Stimulated activated CD4-positive, alpha-beta T cell treated with anti-CD3 and anti-CD28 coated beads, Interleukin-2, amount 100 ng/mL, for 48 hours (primary cell): Measurements from ENCODE around the gene EPS8L3.
"Not testable (repeated sequence)": the region's sequence is repeated elsewhere in the genome, so short reads cannot be mapped to it uniquely, and the experiment has no call there.

Source experiments
- DNase-seq, 2 donors: peaks; one replicate each; pipeline ENCODE4 v3.0.0-alpha.2; 2020

The EPS8L3 gene

DNA sequence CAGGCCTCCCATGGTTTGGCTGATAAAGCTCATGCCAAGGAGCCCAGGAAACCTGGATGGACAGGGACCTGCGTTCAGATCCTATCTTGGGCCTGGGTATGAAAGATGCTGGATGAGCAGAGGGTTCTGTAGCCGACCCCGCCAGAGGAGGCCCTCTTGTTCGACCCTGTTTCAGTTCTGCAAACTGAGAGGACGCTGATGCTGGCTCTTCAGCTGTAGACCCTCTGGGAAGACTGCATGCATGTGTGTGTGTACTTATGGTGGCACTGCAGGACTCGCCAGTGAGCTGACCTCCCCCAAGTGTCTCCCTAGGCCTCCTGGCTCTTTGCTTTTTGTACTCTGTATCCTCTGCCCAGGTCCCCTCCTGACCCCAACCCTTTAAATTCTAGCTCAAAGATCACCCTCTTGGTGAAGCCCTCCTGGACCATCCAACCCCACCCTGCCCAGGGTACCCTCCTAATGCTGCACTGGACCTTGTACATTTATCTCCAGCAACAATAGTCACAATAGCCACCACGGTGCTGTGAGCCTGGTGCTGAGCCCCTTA, 1.6 kb downstream of the EPS8L3 start:
- no peak for DNase-seq

DNA sequence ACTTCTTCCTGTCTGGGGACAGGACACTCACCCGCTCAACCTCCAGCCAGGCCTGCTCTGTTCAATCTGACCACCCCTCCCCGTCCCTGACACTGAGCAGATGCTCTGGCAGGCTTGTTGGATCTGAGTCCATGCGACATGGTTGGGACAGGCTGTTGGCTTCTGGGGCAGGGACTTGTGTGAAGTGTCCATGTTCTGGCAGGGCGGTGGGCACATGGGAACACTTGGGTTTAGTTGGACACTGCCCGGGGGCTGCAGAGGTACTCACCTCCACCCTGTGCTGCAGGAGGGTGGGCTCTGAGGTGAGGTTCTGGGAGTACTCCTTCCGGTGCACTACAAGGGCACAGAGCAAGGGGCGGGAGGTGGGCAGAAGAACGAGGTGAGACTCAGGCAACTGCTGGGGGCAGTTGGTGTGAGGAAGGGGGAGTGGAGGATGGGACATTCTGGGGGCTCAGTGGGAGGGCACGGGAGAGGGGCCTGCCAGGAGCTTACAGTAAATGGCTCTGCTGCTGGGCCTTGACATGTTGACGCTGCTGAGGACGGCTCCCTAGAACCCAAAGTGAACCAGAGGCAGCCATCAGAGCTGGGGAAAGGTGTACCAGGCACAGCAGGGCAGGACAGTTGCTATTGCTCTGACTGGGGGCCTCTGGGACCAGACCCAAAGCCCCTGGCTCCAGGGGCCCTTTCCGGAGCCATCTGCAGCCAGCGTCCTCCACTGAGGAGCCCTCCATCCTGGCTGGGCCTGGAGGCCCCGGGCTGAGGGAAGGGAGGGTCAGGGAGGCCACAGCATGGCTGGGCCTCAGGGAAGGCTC, 2.3 kb downstream of the EPS8L3 start:
- no peak for DNase-seq

DNA sequence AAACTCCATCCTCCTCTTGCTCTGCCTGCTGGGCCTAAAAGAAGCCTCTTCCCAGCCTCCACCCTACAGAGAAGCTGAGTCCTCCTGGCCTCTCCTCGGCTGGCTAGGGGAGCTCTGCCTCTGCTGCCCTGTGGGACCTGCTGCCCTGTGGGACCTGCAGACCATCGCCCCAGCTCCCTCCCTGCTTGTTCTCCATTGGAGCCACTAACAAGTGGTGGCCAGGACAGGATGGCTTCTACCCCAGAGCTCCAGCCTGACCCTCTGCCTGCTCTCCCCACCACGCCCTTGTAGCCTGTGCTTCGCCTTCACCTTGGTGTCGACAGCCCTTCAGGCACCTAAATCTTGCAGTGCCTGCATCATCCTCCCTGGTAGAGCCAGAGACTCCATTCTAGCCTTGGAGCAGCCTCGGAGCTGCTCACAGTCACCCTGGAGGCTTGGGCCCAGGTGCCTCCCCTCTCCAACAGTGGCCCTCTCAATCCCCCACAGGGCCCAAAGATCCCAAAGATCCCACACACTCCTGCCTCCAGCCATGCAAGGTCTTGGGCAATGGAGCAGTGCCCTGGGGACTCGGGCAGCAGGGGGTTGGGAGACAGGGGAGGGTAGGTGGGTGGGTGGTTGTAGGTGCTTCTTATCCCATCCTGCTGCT, 3.0 kb downstream of the EPS8L3 start:
- DNase-seq = no peak

DNA sequence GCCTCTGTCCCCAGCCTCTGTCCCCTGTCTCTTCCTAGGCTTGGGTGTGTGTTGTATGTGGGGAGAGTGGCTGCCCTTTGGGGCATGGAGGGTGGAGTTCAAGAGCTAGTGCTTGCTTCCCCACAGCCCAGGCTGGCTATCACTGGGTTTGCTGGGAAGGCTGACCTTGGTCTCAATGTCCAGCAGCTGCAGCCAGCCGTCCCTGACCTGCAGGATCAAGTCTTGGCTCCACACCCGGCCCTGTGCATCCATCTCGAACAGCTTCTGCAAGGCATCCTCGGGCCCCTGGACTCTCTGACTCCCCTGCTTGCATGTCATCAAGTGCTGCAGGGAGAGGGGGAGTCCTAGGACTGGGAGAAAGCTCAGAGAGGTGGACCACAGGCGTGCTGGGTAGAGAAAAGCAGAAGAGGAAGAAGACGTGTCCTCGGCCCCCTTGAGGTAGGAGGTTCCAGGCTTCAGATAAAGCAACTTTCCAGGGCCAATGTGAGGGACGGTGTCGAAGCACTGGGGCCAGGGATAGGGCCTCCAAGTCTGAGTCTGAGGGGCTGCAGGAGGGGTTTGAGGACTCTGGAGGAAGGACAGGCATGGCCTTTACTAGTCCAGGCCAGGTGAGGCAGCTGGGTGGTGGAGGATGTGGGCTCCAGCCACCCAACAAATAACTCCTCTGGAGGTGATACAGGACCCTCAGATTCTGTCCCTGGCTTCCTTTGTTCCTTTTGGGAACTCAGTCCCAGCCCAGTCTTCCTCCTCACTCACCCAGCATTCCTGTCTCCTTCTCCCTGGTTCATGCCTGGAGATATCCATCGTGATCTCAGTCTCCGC, 4.0 kb downstream of the EPS8L3 start:
- DNase-seq = no peak

DNA sequence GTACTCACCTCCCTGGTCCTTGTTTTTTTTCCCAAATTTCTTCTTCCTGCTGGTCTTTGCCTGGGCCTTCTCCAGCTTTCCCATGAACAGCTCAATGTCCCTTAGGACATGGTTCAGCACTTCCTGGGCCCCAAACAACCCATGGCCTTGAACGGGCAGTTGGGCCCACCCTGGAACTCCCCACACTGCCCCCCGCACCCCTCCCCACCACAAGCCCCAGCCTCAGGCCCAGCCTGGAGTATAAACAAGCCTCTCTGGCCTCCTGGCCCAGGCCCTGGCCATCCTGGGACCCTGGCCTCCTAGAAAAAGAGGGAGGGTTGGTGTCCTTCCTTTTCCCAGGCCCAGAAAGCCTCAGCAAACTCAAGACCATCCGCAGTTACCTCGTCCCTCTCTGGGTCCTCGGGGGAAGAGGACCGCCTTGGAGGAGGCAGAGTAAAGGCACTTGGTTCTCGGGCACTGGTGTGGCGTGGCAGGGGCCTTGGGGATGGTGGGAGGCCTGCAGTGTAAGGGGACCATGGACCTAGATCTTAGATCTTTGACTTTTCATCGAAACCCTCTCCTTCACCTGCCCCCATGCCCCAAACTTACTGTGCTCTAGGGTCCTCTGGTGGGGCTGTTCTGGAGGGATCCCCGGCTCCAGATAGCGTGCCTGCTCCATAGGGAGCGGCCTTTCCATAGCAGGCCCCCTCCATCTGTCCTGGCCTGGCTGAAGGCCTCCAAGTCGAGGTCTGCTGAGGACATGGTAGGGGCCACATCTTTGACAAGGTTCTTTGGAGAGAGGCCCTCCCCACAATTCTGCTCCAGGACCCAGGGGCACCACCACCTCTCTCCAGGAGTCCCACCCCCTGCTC, 5.6 kb downstream of the EPS8L3 start:
- DNase-seq = no peak

DNA sequence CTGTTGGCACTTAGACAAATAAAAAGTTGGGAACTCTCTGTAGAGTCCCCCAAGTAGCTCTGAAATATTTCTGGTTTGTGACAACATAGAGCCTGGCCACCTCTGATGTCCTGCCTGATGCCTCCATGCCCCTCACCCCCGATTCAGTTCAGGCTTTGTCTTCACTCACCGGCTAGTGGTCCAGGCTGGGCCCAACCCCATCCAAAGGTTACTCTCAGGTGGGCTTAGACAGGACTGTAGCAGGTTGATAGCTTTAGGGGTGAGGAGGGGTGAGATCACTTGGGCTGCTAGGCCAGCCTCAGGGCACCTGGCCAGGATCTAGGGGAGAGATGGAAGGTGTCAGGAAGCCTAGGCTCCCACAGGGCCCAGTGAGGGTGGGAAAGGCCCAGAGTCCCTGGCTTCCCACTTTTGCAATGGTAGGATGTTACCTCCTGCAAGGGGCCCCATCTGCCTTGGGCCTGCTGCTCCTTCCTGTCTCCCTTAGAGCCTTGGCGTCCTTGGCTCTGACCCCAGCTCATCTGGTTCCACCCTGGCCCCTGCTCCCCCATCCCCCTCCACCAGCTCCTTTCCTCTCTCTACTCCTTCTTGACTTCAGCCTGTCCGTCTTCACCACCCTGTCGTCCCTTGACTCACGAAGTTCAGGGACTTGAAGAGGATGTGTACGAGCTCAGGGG, 6.7 kb downstream of the EPS8L3 start:
- DNase-seq = no peak

DNA sequence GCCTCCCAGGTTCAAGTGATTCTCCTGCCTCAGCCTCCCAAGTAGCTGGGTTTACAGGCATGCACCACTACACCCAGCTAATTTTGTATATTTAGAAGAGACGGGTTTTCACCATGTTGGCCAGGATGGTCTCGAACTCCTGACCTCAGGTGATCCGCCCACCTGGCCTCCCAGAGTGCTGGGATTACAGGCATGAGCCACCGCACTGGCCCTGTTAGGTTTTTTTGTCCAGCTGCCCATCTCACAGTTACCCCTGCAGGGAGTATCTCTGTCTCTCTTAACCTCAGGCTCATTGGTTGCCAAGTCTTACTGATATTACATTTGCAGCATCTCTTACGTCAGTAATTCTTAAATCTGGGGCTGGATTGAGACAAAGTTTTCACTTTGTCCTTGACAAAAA, 7.4 kb downstream of the EPS8L3 start:
- not testable (repeated sequence) for DNase-seq

DNA sequence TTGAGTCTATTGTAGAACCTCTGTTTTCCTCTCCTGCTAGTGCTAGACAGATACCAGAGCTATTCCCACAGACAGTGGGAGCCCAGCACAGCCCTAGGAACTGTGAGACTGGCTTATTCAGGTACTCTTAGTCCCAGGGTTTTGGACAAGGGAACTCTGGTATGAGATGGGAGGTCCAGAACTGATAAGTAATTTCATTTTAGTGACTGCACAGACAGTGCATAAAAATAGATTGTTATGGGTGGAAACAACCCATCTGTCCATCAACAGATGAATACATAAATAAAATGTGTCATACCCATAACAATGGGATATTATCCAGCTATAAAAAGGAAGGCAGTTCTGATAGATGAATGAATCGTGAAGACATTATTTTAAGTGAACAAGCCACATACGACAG, 9.0 kb downstream of the EPS8L3 start:
- DNase-seq = no peak

DNA sequence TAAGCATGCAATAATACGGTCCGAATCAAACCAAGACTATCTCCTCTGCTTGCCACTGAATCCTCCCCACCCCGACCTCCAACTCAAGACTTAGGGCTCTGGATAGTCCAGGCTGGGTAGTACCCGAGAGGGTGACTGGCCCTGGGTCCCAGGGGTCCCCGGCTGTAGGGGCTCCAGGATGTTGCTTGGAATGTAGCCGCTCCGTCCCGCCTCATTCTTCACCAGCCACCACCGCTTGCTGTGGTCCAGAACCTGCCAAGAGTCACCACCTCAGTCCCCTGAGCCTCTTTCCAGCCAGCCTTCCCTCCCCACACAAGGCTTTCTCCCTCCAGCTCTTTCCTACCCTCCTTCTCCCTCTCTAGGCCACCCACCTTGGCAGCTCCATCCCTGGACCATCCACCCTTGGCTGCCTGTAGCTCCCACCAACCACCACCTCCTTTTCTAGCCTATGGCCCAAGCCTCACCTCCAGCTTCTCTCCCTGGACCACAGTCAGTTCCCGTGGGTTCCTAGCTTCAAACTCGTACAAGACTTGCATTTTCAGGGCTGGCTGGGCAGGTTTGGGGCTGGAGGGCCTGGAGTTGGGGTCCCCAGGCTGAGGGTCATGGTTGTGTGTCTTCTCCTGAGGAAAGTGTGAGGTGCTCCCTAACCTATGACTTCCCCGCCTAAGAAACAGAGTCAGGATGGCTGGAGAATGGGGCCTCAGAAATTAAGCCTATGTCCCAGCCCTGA, 12.0 kb downstream of the EPS8L3 start:
- no peak for DNase-seq

DNA sequence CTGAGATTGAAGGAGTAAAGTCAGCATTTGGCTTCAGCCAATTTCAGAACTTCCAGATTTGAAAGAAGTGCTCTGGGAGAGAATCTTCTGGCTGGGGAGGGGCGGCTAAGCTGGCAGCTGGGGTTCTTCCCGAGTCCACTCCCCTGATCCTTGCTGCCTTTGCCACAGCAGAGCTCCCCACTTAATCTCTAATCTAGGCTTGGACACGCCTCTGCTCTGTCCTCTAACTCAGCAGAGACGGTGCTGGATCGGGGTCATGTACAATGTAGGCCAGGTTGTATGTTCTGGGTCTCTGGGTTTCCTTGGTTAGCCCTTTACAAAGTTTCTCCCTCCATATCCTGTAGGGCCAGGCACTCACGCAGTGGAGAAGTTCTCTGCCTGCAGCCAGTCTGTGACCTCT, 12.8 kb downstream of the EPS8L3 start:
- no peak for DNase-seq

DNA sequence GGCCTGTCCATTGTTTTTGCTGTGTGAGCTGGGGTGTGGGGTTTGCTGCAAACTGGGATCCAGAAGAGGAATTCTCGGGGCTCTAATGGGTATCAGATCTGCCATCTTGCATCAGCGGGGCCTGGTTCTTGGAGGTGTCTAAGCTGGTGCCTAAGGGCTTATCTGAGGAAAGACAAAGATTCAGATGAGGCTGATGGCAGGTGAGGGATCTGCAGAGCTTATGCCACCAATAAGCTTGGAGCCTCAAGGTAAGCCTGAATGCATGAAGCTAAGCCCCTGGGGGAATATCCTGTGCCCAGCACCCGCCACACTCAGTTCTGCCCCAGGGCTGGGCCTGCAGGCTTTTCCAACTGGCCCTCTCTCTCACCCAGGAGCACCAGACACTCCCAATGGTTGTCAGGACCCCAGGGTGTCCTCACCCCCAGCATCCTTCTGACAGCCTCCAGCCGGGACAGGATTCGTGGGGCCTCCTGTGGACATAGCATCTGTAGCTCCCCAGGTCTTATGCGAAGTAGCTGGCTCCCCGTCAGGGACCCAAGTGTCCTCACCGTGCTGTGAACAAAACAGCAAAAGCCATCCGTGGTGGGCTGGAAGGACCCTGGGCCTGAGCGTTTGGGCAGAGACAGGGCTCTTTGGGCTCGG, 13.4 kb downstream of the EPS8L3 start:
- DNase-seq = no peak

DNA sequence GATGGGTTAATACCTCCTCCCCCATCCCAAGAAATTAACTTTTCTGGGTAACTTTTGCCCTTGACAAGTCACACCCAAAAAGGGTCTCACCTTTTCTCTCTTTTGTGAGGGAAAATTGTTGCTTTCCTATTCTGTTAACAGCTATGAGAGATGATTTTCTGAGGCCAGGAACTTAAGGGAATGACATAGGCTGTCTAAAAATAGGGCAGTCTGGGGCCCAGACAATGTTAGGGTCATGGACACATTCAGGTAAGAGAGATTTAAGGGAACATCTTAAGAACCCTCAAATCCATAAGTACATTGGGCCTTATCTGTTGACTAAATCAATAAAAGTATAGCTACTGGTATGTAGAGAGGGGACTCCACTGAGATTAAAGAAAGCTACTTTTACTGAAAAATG, 14.5 kb downstream of the EPS8L3 start:
- DNase-seq = no peak

DNA sequence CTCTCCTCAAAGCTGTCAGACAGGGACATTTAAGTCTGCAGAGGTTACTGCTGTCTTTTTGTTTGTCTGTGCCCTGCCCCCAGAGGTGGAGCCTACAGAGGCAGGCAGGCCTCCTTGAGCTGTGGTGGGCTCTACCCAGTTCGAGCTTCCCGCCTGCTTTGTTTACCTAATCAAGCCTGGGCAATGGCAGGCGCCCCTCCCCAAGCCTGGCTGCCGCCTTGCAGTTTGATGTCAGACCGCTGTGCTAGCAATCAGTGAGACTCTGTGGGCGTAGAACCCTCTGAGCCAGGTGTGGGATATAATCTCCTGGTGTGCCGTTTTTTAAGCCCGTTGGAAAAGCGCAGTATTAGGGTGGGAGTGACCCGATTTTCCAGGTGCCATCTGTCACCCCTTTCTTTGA, 15.4 kb downstream of the EPS8L3 start:
- not testable (repeated sequence) for DNase-seq

DNA sequence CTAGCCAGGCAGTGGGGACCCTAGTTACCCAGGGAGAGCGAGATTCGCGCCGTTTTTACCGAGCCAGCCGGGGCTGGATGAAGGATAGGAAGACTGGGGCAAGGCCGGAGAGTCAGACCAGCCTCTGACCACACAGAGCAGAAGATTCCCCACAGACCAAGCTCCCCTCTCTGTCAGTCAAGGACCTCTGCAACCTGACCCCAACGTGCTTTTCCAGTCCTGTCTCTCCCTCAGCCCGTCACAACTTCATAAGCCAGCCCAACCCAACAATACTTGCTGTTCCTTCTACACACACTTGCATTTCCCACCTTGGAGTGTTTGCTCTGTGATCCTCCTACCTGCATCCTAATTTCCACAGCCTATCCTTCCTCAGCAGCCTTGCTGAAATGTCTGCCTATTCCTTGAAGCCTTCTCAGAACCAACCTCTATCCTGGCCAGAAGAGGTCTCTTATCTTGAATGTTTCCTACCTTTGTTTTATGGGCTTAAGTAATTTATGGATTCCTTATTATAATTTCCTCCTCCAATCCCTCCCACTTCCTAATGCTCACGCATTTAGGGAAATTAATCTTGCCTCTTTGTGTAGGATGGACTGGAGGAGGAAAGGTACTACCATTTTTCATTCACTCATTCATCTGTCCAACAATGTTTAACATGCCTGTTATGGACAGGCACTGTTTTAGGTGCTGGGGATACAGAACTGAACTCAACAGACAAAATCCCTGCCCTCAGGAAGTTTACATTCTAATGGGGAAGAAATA, 22.9 kb downstream of the EPS8L3 start, which contains the start of gene GSTM3:
Gene GSTM3, minus strand, starts transcription at position 424 of the 759 bp plus-strand sequence. CDS start 751 bp downstream, outside the sequence.
- no peak for DNase-seq

DNA sequence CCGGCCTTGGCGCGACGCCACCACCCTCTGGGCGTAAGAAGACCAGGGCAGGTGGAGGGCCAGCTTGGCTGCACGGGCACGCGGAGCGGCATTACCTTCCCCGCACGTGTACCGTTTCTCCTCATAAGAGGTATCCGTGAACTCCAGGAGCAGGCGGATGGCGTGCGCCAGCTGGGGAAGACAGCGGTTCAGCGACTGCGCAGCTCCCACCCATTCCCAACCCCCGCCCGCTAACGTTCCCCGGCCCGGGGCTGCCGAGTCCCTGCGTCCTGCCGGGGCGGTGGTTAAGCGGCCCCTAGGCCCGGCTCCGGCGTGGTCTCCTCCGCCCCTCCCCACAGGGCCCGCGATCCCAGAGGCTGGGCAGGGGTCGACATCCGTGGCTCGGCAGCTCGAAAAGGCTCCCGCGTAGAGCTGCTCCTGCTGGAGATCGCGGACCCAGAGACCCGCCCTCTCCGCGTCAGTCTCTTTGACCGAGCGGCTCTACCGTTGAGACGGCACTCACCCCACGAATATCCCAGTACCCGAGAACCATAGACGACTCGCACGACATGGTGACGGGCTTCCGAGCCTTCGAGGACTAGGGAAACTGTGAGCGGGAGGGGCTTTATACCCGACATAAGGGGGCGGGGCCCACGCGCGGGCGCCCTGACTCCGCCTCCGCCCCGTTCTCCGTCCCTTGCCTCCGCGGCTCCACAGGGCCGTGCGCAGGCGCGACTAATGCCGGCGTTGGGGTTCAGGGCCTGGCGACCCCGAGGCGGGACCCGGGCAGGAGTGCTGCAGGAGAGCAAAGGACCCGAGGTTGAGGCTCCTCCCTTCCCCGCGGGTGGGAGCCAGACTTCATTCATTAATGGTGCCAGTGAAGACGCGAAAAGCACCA, 23.7 kb downstream of the EPS8L3 start:
- peak; percentile 71 to 85 for DNase-seq

DNA sequence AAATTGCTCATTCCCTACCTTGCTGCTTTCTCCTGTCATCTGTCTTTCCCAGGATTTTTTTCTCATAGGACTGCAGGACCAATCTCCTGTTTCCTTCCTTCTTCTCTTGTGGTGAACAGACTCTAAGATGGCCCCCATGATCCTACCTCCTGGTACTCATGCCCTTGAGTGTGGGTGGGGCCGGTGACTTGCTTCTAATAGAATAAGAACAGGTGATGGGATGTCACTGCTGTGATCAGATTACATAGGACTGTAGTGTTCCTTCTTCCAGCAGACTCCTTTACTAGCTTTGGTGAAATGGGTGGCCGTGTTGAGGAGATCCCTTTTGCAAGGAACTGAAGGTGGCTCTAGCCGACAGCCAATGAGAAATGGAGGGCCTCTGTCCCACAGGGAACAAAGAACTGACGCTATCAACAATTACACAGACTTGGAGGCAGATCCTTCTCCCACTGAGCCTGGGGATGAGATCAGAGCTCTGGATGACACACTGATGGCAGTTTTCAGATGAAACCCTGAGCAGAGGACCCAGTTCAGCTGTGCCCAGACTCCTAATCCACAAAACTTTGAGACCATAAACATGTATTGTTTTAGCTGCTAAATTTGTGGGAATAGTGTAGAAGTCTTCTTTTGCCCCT, 30.4 kb downstream of the EPS8L3 start:
- no peak for DNase-seq

DNA sequence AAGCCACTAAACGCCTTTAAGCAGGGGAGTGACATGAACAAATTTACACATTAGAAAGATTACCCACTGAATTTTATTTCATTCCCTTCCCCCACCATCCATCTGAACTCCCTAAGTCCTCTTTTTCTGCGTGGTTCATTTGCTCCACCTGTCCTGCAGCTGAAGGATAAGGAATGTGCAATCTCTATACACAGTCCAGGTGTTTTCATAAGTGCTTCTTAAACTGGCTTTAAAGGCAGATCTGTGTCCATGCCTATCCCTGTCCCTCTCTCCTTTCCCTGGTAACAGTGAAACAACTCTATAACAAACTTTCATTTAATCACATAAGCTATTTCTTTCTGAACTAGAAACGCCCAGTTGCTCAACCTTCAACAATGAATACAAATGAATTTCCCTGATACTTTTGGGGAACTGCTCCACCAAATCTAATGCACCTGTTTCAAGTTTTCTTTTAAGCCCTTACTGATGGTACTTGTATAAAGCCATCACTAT, 31.3 kb downstream of the EPS8L3 start:
- no peak for DNase-seq

DNA sequence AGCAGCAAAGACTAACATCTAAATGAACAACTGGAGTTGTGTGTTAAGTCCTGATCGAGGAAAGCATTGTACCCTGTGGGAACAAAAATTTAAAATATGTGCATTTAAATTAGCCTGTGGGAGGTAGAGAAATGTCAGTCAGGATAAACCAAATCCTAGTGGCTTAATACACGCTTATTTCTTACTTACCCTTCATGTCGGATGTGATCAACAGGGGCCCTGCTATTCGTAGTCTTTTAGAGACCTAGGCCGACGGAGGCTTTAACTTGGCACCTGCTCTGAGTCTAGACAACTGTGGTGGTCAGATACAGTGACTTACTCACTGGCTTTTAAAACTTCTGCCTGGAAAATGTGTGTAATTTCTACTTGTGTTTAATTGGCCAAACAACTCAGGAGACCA, 33.1 kb downstream of the EPS8L3 start:
- no peak for DNase-seq
